T-helper 2 cell (primary cell): ENCODE measurements around the gene GPRIN3.
"Not testable (repeated sequence)": the region's sequence is repeated elsewhere in the genome, so short reads cannot be mapped to it uniquely, and the experiment has no call there.

ENCODE experiments used
- DNase-seq, 5 experiments: peaks; one replicate each; pipeline versions ENCODE4 v3.0.0 to v3.0.0-alpha.2; 2012 to 2022

GPRIN3 gene

DNA sequence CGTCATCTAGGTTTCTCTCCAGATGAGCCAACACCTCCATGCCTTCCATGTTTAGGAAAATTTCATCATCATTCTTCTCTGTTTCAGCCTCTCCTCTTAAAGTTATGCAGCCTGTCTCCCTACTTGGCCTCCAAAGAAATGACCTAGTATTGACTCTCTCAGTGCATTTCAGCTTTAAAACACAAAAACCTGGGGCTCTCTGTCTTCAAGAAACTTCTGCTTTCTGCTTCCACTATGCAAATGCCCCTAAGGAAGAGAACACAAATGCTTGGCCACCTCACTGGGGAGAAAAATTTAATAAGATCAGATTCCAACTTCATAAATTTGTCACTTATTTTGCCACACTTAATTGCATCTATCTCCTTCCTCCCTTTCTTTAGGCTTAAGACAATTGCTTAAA is 93.3 kb downstream of the GPRIN3 start:
- DNase-seq: no peak

GRCh38 chr4:89213382-89213701 is 94.3 kb downstream of the GPRIN3 start:
- DNase-seq: no peak

- no peak for DNase-seq
Observed at GRCh38 chr4:89212666-89213381, 94.8 kb downstream of the GPRIN3 start.

- no peak for DNase-seq
Observed at GRCh38 chr4:89204624-89205023, 103.0 kb downstream of the GPRIN3 start.

GRCh38 chr4:89203902-89204301 is 103.7 kb downstream of the GPRIN3 start:
- DNase-seq: no peak

DNA sequence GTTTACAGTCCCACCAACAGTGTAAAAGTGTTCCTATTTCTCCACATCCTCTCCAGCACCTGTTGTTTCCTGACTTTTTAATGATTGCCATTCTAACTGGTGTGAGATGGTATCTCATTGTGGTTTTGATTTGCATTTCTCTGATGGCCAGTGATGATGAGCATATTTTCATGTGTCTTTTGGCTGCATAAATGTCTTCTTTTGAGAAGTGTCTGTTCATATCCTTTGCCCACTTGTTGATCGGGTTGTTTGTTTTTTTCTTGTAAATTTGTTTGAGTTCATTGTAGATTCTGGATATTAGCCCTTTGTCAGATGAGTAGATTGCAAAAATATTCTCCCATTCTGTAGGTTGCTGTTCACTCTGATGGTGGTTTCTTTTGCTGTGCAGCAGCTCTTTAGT is 108.2 kb downstream of the GPRIN3 start:
- not testable (repeated sequence) for DNase-seq

- DNase-seq: no peak
Observed at GRCh38 chr4:89197920-89198319, 109.7 kb downstream of the GPRIN3 start.

DNA sequence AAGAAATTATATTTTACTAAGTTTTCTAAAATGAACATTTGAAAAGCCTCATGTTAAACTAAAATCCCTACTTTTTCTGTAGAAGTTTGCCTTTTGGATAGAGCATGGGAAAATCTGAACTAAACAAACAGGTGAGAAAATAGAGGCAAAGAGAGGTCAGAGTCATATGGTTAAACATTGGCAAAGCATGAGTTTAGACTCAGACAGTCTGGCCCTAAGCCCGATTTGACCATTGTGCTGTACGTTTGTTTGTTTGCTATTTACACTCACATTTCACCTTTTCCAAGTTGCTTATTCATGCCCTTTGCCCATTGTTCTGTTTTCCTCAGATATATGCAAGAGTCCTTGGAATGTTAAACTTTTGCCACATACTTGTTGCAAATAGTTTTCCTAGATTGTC is 110.9 kb downstream of the GPRIN3 start:
- DNase-seq: no peak

GRCh38 chr4:89196056-89196674 is 111.4 kb downstream of the GPRIN3 start:
- DNase-seq: no peak

- DNase-seq: no peak
Observed at GRCh38 chr4:89193843-89194242, 113.8 kb downstream of the GPRIN3 start.
